ENCODE results near the gene KRT4.
"Not testable (repeated sequence)": the region's sequence is repeated elsewhere in the genome, so short reads cannot be mapped to it uniquely, and the experiment has no call there.

KRT4 gene

GRCh38 chr12:52807544-52808470 is 6.1 kb downstream of the KRT4 start:
- no peak for DNase-seq (ENCODE audit: low spot score)

DNA sequence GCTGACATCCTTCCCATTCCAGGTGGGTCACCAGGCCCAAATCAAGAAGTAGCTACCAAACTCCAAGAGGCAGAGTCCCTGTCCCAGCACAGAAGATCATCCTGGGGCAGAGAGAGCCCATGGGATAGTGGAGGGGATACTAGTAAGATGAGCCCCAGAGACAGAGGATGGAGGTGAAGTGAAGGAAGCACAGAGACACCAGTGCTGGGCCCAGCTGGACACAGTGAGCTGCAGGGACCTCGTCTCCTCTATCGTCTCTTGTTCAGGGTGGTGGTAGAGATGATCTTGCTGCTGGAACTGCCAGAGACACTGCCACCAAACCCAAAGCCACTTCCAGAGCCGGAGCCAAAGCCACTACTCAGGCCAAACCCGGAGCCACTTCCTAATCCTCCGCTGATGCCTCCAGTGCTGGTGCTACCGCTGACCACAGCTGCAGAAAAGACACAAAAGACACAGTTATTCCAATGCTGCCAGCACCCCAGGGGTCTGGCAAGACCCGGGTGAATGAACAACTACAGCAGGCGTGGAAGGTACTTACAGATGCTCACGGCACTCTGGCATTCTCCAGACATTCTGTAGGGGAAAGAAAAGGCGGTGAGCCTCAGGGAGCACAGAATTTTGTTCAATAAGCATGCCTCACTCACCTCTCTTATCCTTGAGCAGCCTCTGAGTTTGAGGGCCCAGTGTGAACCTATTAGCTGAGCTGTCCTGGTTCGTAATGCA is 6.9 kb downstream of the KRT4 start:
- no peak for DNase-seq (ENCODE audit: low spot score)

GRCh38 chr12:52806169-52806811 is 7.6 kb downstream of the KRT4 start:
- no peak for DNase-seq (ENCODE audit: low spot score)

DNA sequence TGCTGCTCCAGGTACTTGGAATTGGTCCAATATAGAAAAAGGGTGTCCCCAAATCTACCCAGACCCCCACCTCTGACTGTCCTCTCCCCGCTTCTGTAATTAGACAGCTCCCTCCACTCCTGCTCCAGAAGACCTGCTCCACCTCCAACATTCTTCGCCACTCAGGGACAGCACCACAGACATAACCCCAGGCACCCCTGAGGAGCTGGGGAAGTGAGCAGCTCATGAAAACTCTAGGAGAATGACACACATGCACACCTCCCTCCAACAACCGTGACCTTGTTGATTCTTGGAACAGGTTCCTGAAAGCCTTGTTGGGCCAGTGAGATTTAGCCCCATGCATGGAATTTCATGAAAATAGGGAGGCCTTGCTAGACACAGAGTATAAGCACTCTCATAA is 8.2 kb downstream of the KRT4 start:
- DNase-seq (ENCODE audit: low spot score) = no peak

DNA sequence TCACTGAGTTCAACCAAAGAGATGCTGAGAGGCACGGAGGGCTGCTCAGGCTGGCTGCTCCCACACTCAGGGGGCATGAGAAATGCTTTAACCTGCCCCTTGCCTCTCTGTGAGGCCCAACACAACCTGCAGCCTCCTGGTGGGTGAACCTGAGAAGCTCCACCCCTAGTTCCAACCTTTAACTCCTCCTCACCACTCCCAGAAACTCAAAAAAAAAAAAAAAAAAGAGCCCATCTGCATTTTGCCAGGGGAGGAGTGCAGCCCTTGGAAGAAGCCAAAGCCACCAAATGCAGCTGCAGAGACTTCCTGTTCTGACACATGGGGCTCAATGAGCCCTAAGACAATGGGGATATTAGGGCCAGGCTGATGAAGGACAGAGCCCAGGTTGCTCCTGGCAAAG is 8.9 kb downstream of the KRT4 start:
- DNase-seq (ENCODE audit: low spot score) = no peak

GRCh38 chr12:52802442-52802841 is 11.5 kb downstream of the KRT4 start:
- no peak for DNase-seq (ENCODE audit: low spot score)

GRCh38 chr12:52801773-52802172 is 12.1 kb downstream of the KRT4 start:
- DNase-seq (ENCODE audit: low spot score) = no peak

DNA sequence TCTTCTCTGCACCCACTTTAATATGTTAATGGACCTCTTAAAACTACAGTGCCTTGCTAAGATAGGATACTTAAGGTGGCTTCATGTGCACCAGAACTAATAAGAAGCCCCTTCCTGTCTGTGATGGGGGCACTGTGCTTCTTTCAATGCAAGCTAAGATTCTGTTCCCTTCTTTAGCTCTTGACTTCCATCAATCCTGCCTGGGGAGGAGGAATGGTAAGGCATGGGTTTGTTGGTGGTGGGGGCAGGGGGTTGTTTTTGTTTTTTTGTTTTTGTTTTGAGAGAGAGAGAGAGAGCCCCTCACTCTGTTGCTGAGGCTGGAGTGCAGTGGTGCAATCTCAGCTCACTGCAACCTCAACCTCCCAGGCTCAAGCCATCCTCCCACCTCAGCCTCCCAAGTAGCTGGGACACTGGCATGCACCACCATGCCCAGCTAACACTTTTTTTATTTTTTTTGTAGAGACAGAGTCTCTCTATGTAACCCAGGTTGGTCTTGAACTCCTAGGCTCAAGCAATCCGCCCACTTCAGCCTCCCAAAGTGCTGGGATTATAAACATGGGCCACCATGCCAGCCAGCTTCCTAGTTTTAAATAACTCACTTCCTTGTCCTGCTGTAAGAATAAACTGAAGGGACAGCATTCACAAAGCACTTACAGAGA is 13.5 kb downstream of the KRT4 start:
- no peak for DNase-seq (ENCODE audit: low spot score)

GRCh38 chr12:52799505-52800211 is 14.3 kb downstream of the KRT4 start:
- DNase-seq (ENCODE audit: low spot score) = no peak

- DNase-seq (ENCODE audit: low spot score) = no peak
These were observed 15.0 kb downstream of the KRT4 start for GRCh38 chr12:52798671-52799504.

GRCh38 chr12:52798003-52798670 is 15.8 kb downstream of the KRT4 start:
- DNase-seq (ENCODE audit: low spot score) = peak; percentile 21

DNA sequence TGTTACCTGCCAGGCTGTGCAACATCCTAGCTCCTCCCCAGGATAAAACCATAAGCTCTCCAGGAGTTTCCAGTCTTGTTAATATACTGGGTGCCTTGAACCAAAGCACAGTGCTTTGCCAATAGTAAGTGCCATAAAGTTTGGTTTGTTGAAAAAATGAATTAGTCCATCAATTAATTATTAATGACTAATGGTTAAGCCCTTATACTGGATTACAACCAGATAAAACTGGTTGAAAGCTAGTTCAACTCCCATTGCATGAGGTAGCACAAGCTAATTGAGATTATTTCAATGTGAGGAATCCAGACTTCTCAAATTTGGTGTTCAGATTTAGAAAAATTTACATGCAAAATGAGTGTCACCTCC is 16.4 kb downstream of the KRT4 start:
- no peak for DNase-seq (ENCODE audit: low spot score)

GRCh38 chr12:52796839-52797528 is 16.9 kb downstream of the KRT4 start:
- DNase-seq (ENCODE audit: low spot score) = no peak

DNA sequence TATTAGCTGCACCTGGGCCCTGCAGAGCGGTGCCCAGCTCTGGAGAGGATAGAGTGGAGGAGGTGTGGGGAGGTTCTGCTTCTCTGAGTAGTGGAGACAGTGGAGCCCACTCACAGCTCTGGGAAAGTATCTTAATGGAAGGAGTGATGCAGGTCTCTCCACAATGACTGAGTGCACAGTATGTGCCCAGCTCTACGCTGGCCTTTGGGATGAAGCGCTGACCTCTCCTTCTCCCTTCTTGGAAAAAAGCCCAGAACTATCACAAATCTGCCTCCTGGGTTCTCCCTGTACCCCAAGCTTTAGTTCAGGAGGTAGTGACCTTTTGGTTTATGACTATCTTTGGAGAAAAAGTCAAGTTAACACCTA is 17.5 kb downstream of the KRT4 start:
- no peak for DNase-seq (ENCODE audit: low spot score)

GRCh38 chr12:52795694-52796428 is 18.1 kb downstream of the KRT4 start, which contains the start of gene KRT3:
Gene KRT3 (minus strand): TSS chr12:52796117. CDS start chr12:52796042, 75 bp downstream.
- no peak for DNase-seq (ENCODE audit: low spot score)

GRCh38 chr12:52795332-52795674 is 18.6 kb downstream of the KRT4 start:
- DNase-seq (ENCODE audit: low spot score) = not testable (repeated sequence)

GRCh38 chr12:52794479-52795331 is 19.2 kb downstream of the KRT4 start:
- DNase-seq (ENCODE audit: low spot score) = no peak
